Measurements from ENCODE around the gene RPS23. TPM values are rescaled to one million over a fixed set of nuclear protein-coding genes. Genes with fewer than 3 reads are reported as not detected.

RPS23 gene
- total RNA-seq, 1 donor from 2014 or later, result 2,350 TPM

- Mint-ChIP-seq H3K27ac (ENCODE audit: unreplicated experiment) (no peak overlapping the region), H3K36me3 (ENCODE audit: low read depth, unreplicated experiment) (no peaks in the 10 kb centered on the region), H3K4me1 (ENCODE audit: unreplicated experiment) (peaks cover 6% of the 10 kb centered on the region), H3K9me3 (ENCODE audit: unreplicated experiment) (no peaks in the 10 kb centered on the region), H3K4me3 (ENCODE audit: unreplicated experiment) (no peak overlapping the region), H3K27me3 (ENCODE audit: unreplicated experiment) (peaks cover 3% of the 10 kb centered on the region)
- TF ChIP-seq CTCF (IDR thresholded peaks at IDR 0.05; ENCODE audit: unreplicated experiment), result peak; percentile 74
- peak; percentile 77 for DNase-seq (ENCODE audit: low spot score)
These were observed 52.5 kb downstream of the RPS23 start for GRCh38 chr5:82225525-82226172.
